Measurements from ENCODE around the gene GAREM1.
"Not testable (repeated sequence)": the region's sequence is repeated elsewhere in the genome, so short reads cannot be mapped to it uniquely, and the experiment has no call there.

Gene GAREM1

DNA sequence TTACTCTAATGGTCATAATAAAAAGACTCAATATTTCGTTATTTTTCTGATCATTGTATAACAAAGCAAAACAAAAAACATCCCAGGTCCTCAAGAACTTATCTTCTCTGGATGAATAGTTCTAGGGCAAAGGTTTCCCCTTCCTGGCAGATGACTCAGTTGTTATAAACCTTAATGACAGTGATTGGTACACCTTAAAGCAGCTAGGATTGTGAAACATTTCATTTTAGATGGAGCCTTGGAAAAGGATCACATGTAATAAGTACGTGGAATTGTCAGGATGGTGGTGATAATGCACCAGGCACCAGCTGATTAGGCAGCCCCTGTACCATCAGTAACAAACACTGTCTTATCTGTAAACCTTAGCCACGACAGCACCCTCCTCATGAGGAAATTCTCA lies 233.6 kb downstream of the GAREM1 start:
- Histone ChIP-seq H3K27ac (ENCODE audit: insufficient read depth, low read depth, low read length, poor library complexity, severe bottlenecking) (no peak overlapping the region), H3K4me1 (ENCODE audit: control insufficient read depth, insufficient read depth, low read length) (no peaks in the 10 kb centered on the region), H3K27me3 (ENCODE audit: control insufficient read depth, insufficient read depth, low read length, poor library complexity, severe bottlenecking) (no peaks in the 10 kb centered on the region), H3K4me3 (ENCODE audit: insufficient read depth, low read depth, low read length) (no peak overlapping the region), H3K9me3 (ENCODE audit: control insufficient read depth, low read length) (no peaks in the 10 kb centered on the region), H3K36me3 (ENCODE audit: control insufficient read depth, insufficient read depth, low read length) (no peaks in the 10 kb centered on the region)
- 94 to 100% methylated on average over 2 to 3 of the region's 3 CpGs for WGBS, 2 experiments

DNA sequence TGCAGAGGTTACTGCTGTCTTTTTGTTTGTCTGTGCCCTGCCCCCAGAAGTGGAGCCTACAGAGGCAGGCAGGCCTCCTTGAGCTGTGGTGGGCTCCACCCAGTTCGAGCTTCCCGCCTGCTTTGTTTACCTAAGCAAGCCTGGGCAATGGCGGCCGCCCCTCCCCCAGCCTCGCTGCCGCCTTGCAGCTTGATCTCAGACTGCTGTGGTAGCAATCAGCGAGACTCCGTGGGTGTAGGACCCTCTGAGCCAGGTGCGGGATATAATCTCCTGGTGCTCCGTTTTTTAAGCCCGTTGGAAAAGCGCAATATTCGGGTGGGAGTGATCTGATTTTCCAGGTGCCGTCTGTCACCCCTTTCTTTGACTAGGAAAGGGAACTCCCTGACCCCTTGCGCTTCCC lies 237.3 kb downstream of the GAREM1 start:
- H3K4me3 ChIP-seq (ENCODE audit: insufficient read depth, low read depth, low read length); H3K9me3 ChIP-seq (ENCODE audit: control insufficient read depth, low read length); H3K27ac ChIP-seq (ENCODE audit: insufficient read depth, low read depth, low read length, poor library complexity, severe bottlenecking); H3K27me3 ChIP-seq (ENCODE audit: control insufficient read depth, insufficient read depth, low read length, poor library complexity, severe bottlenecking); H3K36me3 ChIP-seq (ENCODE audit: control insufficient read depth, insufficient read depth, low read length); H3K4me1 ChIP-seq (ENCODE audit: control insufficient read depth, insufficient read depth, low read length): not testable (repeated sequence)
- WGBS, 2 experiments, result 94 to 96% methylated on average over 15 of the region's 15 CpGs

GRCh38 chr18:32219431-32220018 lies 251.2 kb downstream of the GAREM1 start:
- 90 to 92% methylated on average over 3 of the region's 3 CpGs for WGBS, 2 experiments
- H3K4me3 ChIP-seq (ENCODE audit: insufficient read depth, low read depth, low read length), result no peak overlapping the region

GRCh38 chr18:32216390-32216789 lies 254.3 kb downstream of the GAREM1 start:
- no peak overlapping the region for H3K27ac ChIP-seq (ENCODE audit: insufficient read depth, low read depth, low read length, poor library complexity, severe bottlenecking)
- H3K9me3 ChIP-seq (ENCODE audit: control insufficient read depth, low read length), result no peaks in the 10 kb centered on the region
- H3K4me3 ChIP-seq (ENCODE audit: insufficient read depth, low read depth, low read length), result no peak overlapping the region
- 88 to 90% methylated on average over 2 of the region's 2 CpGs for WGBS, 2 experiments
- no peaks in the 10 kb centered on the region for H3K4me1 ChIP-seq (ENCODE audit: control insufficient read depth, insufficient read depth, low read length)
- H3K27me3 ChIP-seq (ENCODE audit: control insufficient read depth, insufficient read depth, low read length, poor library complexity, severe bottlenecking), result no peaks in the 10 kb centered on the region
- no peaks in the 10 kb centered on the region for H3K36me3 ChIP-seq (ENCODE audit: control insufficient read depth, insufficient read depth, low read length)

More at GRCh38 chr18:32219431-32220018, 251.2 kb downstream of the GAREM1 start:
- H3K27ac ChIP-seq (ENCODE audit: insufficient read depth, low read depth, low read length, poor library complexity, severe bottlenecking), result no peak overlapping the region
- H3K9me3 ChIP-seq (ENCODE audit: control insufficient read depth, low read length), result no peaks in the 10 kb centered on the region
- H3K27me3 ChIP-seq (ENCODE audit: control insufficient read depth, insufficient read depth, low read length, poor library complexity, severe bottlenecking), result no peaks in the 10 kb centered on the region
- no peaks in the 10 kb centered on the region for H3K36me3 ChIP-seq (ENCODE audit: control insufficient read depth, insufficient read depth, low read length)
- H3K4me1 ChIP-seq (ENCODE audit: control insufficient read depth, insufficient read depth, low read length), result no peaks in the 10 kb centered on the region

DNA sequence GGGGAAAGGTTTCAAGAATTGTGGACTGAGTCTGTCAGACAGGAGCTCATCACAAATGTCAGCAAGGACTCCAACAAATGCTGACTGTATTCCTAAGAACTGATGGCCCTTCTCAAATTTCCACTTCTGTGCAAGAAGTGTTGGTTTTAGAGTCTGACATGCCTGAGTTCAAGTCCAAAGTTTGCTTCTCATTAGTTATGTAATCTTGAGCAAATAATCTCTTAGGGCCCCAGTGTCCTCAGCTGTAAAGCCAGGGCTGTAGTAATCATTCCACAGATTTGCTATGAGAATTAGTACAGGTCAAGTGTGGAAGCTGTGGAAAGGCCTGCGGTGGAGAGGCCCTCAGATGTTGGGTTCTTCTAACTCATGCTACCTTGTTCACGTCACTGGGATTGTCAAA lies 257.0 kb downstream of the GAREM1 start:
- Histone ChIP-seq H3K36me3 (ENCODE audit: control insufficient read depth, insufficient read depth, low read length) (no peaks in the 10 kb centered on the region), H3K27me3 (ENCODE audit: control insufficient read depth, insufficient read depth, low read length, poor library complexity, severe bottlenecking) (no peaks in the 10 kb centered on the region), H3K9me3 (ENCODE audit: control insufficient read depth, low read length) (no peaks in the 10 kb centered on the region), H3K4me3 (ENCODE audit: insufficient read depth, low read depth, low read length) (no peak overlapping the region), H3K27ac (ENCODE audit: insufficient read depth, low read depth, low read length, poor library complexity, severe bottlenecking) (no peak overlapping the region), H3K4me1 (ENCODE audit: control insufficient read depth, insufficient read depth, low read length) (no peaks in the 10 kb centered on the region)
- WGBS, 2 experiments, result 91 to 98% methylated on average over 2 of the region's 2 CpGs

All from ectodermal cell (in vitro differentiated cells).